Measurements from ENCODE around the gene BGN. TPM values are rescaled to one million over a fixed set of nuclear protein-coding genes. Genes with fewer than 3 reads are reported as not detected.

BGN gene
- total RNA-seq, result 28.1 TPM

DNA sequence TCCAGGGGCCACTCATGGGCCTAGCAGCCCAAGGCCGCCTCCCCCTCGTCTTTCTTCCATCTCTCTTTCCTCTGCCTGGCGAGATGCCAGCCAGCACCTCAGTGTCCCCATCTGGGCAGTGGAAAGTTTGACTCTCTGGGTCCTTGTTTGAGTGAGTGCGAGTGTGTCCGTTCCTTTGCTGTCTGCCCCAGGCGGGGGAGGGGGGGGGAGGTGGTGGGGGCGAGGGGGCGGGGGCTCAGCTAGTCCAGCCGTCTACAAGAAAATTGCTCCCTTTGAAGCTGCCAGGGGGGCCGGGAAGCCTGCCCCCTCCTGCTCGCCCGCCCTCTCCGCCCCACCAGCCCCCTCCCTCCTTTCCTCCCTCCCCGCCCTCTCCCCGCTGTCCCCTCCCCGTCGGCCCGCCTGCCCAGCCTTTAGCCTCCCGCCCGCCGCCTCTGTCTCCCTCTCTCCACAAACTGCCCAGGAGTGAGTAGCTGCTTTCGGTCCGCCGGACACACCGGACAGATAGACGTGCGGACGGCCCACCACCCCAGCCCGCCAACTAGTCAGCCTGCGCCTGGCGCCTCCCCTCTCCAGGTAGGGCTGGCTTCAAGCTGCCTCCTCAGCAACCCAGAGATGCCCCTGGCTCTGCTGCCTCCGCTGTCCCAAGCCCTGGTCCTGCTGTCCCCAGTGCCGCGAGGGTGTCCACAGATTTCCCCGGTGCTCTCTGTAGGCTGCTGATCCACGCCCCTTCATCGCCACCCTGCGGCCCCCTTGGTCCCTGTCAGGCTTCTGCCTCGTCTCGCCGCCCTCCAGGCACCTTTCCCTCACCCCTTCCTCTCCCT lies at the start of gene BGN:
Gene BGN (plus strand): TSS at position 440 of the 821 bp plus-strand sequence. CDS start 9,652 bp downstream, outside the sequence.
- no peak for DNase-seq

DNA sequence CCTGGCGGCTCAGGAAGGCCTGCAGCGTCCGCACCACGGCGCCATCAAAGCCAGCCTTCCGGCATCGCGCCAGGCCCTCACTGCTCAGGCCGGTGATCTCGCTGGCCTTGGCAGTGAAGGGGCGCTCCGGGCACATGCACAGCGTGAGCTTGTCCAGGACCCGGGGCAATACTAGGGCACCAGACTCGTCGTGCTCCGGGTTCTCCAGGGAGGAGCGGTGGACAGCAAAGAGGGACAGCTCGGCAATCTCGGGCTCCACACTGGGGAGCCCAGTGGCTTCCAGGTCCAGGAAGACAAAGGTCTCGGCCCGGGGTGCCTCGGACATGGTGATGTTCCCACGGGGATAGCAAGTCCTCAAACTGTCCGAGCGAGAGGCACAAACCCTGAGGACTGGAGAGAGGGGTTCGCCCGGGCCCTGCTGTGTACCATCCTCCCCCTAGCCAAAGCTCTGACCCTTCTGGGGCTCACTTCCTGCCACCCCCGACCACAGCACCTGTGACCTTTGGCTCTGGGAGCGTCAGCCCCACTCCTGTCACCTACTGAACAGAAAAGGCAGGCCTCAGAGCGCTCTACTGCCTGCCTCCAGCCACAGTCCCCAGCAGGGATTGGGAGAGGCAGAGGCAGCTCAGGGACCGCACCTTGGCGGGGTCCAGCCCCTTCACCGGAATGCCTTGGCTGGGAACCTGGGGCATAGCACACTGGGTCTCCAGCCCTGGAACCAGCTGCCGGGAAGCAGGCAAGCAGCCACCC lies 49.5 kb upstream of the BGN start:
- no peak for DNase-seq

DNA sequence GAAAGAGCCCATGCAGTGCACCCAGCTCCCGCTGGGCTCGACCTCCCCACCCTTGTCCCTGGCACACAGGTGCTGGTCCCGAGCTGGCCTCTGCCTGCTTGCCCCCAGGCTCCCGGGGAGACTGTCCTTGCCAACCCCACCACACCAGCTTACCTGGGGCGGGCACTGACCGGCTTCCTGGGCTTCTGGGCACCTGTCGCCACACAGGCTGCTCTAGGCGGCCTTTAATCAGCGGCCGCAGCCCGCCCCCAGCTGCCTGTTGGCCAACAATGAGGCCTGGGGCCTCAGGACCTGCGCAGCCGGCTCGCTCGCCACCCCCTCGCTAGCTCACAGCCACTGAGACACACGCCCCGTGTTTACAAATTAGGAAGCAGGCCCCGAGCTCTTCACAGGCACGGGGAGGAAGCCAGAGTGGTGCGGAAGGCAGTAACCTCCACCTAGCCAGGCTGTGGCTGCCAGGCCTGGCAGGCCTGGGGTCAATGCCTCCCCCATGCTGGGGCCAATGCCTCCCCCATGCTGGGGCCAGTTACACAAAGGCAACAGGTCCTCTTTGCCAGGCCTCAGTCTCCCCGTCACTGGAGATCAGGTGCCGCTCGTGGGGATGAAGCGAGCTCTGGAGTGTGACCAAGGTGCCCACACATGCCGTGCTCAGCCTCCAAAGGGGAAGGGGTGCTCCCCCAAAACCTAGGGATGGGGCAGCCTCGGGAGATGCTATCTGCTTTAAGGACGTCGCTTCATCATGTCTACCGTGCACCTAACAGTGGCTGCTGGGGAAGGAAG lies 48.7 kb upstream of the BGN start, which contains the start of gene TREX2:
Gene TREX2 (minus strand): TSS at position 201 of the 780 bp plus-strand sequence. CDS start 626 bp downstream, outside the sequence.
- no peak for DNase-seq

GRCh38 chrX:153446636-153446936 lies 48.2 kb upstream of the BGN start:
- no peak for DNase-seq

GRCh38 chrX:153446950-153447580 lies 47.7 kb upstream of the BGN start:
- no peak for DNase-seq

DNA sequence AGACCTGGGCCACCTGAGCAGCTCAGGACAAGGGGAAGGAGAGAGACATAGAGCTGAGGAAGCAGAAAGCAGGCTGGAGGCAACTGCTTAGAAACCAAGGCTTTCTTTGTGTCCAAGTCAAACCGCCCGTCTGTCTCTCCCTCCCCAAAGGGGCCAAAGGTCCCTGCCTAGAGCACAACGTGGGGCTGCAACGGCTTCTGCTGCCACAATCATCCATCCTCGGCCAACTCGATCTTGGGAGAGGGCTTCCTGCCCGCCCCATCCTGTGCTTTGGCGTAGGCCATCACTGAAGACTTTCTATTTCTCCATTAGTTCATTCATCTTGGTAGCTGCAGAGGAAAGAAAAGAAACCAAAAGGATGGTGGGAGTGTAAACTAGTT lies 47.2 kb upstream of the BGN start:
- no peak for DNase-seq

- DNase-seq, result no peak
Measured at GRCh38 chrX:153448556-153449367, 46.0 kb upstream of the BGN start.

- DNase-seq, result no peak
Measured at GRCh38 chrX:153449368-153450113, 45.2 kb upstream of the BGN start.

- no peak for DNase-seq
Measured at GRCh38 chrX:153450114-153450948, 44.4 kb upstream of the BGN start.

DNA sequence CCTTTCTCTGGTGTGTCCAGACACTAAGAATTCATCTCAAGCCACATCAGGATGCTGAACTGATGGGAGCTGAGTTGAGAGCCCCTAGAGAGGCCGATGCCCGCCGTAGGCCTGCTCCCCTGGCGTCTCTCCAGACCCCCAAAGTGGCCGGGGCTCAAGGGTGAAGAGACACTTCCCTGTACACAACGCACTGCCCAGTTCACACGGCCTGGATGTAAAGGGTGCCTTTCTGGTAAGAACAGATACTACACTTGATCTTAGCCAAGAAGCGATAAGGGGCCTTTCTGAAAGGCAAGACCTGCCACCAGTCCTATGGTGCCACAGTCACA lies 43.9 kb upstream of the BGN start:
- no peak for DNase-seq

DNA sequence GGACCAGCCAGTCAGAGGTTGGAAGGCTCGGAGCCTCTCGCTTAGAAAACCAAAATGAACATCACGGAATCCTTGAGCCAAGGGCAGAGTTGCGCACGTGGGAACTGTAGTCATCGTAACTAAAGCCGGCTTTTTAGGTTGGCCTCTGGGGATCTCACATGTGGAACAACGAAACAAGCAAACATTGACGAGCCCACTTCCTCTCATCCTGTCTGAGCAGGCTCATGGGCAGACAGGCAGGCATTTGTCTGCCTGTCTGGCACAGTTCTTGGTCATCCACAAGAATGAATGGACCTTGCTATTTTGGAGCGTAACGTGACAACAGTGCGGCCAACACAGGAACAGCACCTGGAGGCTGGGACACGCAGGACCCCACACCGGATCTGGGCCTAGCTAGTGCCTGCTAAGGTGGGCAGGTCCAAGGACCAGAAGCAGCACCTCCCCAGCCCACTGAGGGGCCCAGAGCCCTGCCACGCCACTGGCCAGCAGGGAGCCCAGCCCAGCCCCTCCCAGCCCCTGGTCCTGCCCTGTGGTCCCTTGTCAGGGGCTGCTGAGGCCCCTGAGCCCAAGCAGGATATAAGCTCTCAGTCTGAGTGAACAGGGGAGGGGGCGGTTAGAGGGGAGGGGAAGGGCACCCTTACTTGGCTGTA lies 39.8 kb upstream of the BGN start:
- no peak for DNase-seq

GRCh38 chrX:153455571-153455970 lies 39.2 kb upstream of the BGN start:
- DNase-seq, result no peak

DNA sequence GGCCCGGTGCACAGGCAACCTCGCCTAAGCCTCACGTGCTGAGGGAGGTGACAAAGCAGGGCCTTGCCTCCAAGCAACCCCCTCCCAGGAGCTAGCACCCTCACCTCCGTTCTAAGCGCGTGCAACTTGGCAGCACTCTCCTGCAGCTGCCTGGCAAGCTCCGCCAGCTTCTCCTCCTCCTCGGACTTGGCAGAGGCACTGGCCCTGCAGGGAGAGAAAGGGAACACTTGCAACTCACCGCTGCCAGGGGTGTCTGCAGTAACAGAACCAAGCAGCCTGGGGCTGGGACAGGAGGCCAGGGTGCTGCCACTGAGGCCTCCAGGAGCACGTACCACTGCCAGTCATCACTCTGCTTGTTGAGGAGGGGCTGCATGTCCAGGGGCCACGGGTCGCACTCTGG lies 38.6 kb upstream of the BGN start:
- DNase-seq, result no peak

GRCh38 chrX:153456704-153457103 lies 38.1 kb upstream of the BGN start:
- no peak for DNase-seq

GRCh38 chrX:153457136-153457825 lies 37.5 kb upstream of the BGN start:
- DNase-seq, result no peak

GRCh38 chrX:153457827-153458466 lies 36.8 kb upstream of the BGN start:
- DNase-seq, result no peak

GRCh38 chrX:153458476-153458875 lies 36.3 kb upstream of the BGN start:
- DNase-seq, result no peak

- no peak for DNase-seq
Measured at GRCh38 chrX:153459986-153460385, 34.8 kb upstream of the BGN start.

Measured in skin of body (tissue), 2 donors.